ENCODE measurements around the gene SPSB2.
A peak's percentile ranks its signal among the peaks of the same experiment; 100 is the strongest.
"Not testable (repeated sequence)": the region's sequence is repeated elsewhere in the genome, so short reads cannot be mapped to it uniquely, and the experiment has no call there.

The SPSB2 gene

GRCh38 chr12:6865307-6865706 lies 7.8 kb downstream of the SPSB2 start:
- H3K9me3 ChIP-seq (ENCODE audit: control insufficient read depth, insufficient read depth, low read depth, low read length): not testable (repeated sequence)
- CTCF ChIA-PET: interaction anchor here (1.5 to 1.7 kb wide), 2 partner anchors 10 to 13 kb away, joined by 3 to 4 read pairs; no protein-coding TSS in a partner anchor

DNA sequence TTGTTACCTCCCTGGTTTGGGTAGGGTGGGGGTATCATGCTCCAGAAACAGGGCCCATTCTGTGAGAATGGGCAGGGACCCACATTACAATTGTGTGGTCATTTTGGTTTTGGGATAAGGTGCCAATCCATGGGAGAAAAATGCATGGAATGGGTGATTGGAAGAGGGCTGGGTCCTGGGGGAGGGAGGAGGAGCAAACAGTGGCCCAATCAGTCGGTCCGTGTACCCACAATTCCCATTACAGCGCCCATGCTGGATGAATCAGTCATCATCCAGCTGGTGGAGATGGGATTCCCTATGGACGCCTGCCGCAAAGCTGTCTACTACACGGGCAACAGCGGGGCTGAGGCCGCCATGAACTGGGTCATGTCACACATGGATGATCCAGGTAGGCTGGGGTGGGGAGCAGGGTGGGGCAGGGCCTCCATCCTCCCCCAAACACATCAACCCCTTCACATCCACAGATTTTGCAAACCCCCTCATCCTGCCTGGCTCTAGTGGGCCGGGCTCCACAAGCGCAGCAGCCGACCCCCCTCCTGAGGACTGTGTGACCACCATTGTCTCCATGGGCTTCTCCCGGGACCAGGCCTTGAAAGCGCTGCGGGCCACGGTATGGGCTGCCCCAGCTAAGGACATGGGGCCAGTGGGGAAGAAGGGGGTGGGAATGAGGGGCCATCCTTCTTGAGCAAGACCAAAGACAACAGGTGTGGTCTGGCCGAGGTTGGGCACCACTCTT lies 9.3 kb downstream of the SPSB2 start:
- Histone ChIP-seq H3K36me3 (ENCODE audit: control insufficient read depth in 2 of 2, insufficient read depth in 1 of 2, low read length in 2 of 2) (peaks cover 9 to 78% of the 10 kb centered on the region in 2 experiments), H3K9me3 (ENCODE audit: control insufficient read depth, insufficient read depth, low read depth, low read length) (no peaks in the 10 kb centered on the region), H3K27ac (ENCODE audit: extremely low read depth, low read depth, low read length) (no peak overlapping the region), H3K4me3 (ENCODE audit: low read depth, low read length) (no peak overlapping the region), H3K4me1 (ENCODE audit: control insufficient read depth, insufficient read depth, low read length) (peaks cover 6% of the 10 kb centered on the region)
- ChIA-PET CTCF (interaction anchor here (1.2 to 1.7 kb wide), 2 partner anchors 8 to 9 kb away, joined by 3 to 5 read pairs; no protein-coding TSS in a partner anchor), POLR2A (interaction anchor here (7.6 kb wide), 1 partner anchor 10 kb away, joined by 183 read pairs; the partner anchor contains the start of genes CDCA3 and USP5)
- TF ChIP-seq SCRT2 (tag by site-specific recombination; IDR thresholded peaks at IDR 0.05): 0 out of 2 replicates have a peak, but pooled peaks have one; percentile 32
- TF ChIP-seq PBX3 (CRISPR knock-in tag; IDR thresholded peaks at IDR 0.05): no peak

More at GRCh38 chr12:6865307-6865706, 7.8 kb downstream of the SPSB2 start:
- H3K4me1 ChIP-seq (ENCODE audit: control insufficient read depth, insufficient read depth, low read length); H3K27ac ChIP-seq (ENCODE audit: extremely low read depth, low read depth, low read length); H3K4me3 ChIP-seq (ENCODE audit: low read depth, low read length): not testable (repeated sequence)
- POLR2A ChIA-PET: interaction anchor here (1.0 to 7.6 kb wide), 4 partner anchors 8 to 112 kb away, joined by 3 to 183 read pairs (median 3); partner anchors contain the start of genes C12orf57, CDCA3, MLF2 and RNU7-1
- peak; percentile 92 for TF ChIP-seq ZNF121 (tag by site-specific recombination; IDR thresholded peaks at IDR 0.05)
- H3K36me3 ChIP-seq (ENCODE audit: control insufficient read depth in 2 of 2, insufficient read depth in 1 of 2, low read length in 2 of 2): peaks cover 13 to 79% of the 10 kb centered on the region in 2 experiments

DNA sequence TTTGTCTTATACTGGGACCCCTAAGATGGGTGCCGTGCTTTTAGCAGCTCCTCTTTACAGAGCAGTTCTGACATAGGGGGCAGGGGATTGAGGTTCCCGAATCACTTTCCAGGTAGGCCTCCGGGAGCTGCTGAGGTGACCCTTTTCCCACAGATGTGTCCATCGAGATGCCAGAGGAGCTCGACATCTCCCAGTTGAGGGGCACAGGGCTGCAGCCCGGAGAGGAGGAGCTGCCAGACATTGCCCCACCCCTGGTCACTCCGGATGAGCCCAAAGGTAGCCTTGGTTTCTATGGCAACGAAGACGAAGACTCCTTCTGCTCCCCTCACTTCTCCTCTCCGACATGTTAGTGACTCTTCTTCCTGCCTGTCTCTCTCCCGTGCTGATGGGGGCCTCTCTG lies 10.1 kb downstream of the SPSB2 start:
- peaks cover 11 to 80% of the 10 kb centered on the region in 2 experiments for H3K36me3 ChIP-seq (ENCODE audit: control insufficient read depth in 2 of 2, insufficient read depth in 1 of 2, low read length in 2 of 2)
- no peak for TF ChIP-seq ZNF148 (tag by site-specific recombination; IDR thresholded peaks at IDR 0.05; ENCODE audit: borderline replicate concordance)
- no peak for TF ChIP-seq ZNF701 (tag by site-specific recombination; IDR thresholded peaks at IDR 0.05)
- TF ChIP-seq ZBTB8A (tag by site-specific recombination; IDR thresholded peaks at IDR 0.05): no peak
- TF ChIP-seq, protein P1, sequence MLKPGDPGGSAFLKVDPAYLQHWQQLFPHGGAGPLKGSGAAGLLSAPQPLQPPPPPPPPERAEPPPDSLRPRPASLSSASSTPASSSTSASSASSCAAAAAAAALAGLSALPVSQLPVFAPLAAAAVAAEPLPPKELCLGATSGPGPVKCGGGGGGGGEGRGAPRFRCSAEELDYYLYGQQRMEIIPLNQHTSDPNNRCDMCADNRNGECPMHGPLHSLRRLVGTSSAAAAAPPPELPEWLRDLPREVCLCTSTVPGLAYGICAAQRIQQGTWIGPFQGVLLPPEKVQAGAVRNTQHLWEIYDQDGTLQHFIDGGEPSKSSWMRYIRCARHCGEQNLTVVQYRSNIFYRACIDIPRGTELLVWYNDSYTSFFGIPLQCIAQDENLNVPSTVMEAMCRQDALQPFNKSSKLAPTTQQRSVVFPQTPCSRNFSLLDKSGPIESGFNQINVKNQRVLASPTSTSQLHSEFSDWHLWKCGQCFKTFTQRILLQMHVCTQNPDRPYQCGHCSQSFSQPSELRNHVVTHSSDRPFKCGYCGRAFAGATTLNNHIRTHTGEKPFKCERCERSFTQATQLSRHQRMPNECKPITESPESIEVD (tag by site-specific recombination; IDR thresholded peaks at IDR 0.05): no peak
- TF ChIP-seq OVOL3 (tag by site-specific recombination; IDR thresholded peaks at IDR 0.05): no peak
- TF ChIP-seq ZNF426 (tag by site-specific recombination; IDR thresholded peaks at IDR 0.05): no peak
- TF ChIP-seq ZNF610 (tag by site-specific recombination; IDR thresholded peaks at IDR 0.05; ENCODE audit: borderline replicate concordance): no peak
- TF ChIP-seq ZNF791 (tag by site-specific recombination; IDR thresholded peaks at IDR 0.05): no peak
- no peak for TF ChIP-seq ZNF843 (tag by site-specific recombination; IDR thresholded peaks at IDR 0.05)
- TF ChIP-seq KLF17 (tag by site-specific recombination; IDR thresholded peaks at IDR 0.05): no peak
- TF ChIP-seq ZNF24 (tag by site-specific recombination; IDR thresholded peaks at IDR 0.05): no peak
- no peak for TF ChIP-seq ZNF48 (tag by site-specific recombination; IDR thresholded peaks at IDR 0.05)
- TF ChIP-seq, protein P2, sequence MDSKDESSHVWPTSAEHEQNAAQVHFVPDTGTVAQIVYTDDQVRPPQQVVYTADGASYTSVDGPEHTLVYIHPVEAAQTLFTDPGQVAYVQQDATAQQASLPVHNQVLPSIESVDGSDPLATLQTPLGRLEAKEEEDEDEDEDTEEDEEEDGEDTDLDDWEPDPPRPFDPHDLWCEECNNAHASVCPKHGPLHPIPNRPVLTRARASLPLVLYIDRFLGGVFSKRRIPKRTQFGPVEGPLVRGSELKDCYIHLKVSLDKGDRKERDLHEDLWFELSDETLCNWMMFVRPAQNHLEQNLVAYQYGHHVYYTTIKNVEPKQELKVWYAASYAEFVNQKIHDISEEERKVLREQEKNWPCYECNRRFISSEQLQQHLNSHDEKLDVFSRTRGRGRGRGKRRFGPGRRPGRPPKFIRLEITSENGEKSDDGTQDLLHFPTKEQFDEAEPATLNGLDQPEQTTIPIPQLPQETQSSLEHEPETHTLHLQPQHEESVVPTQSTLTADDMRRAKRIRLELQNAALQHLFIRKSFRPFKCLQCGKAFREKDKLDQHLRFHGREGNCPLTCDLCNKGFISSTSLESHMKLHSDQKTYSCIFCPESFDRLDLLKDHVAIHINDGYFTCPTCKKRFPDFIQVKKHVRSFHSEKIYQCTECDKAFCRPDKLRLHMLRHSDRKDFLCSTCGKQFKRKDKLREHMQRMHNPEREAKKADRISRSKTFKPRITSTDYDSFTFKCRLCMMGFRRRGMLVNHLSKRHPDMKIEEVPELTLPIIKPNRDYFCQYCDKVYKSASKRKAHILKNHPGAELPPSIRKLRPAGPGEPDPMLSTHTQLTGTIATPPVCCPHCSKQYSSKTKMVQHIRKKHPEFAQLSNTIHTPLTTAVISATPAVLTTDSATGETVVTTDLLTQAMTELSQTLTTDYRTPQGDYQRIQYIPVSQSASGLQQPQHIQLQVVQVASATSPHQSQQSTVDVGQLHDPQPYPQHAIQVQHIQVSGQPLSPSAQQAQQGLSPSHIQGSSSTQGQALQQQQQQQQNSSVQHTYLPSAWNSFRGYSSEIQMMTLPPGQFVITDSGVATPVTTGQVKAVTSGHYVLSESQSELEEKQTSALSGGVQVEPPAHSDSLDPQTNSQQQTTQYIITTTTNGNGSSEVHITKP (tag by site-specific recombination; IDR thresholded peaks at IDR 0.05): no peak
- no peak for TF ChIP-seq KLF8 (tag by site-specific recombination; IDR thresholded peaks at IDR 0.05)
- no peak for TF ChIP-seq MEIS1 (CRISPR knock-in tag; IDR thresholded peaks at IDR 0.05; ENCODE audit: borderline replicate concordance)
- TF ChIP-seq ZNF629 (tag by site-specific recombination; IDR thresholded peaks at IDR 0.05): no peak
- ChIA-PET CTCF (interaction anchor here (1.2 kb wide), 1 partner anchor 9 kb away, joined by 5 read pairs; no protein-coding TSS in a partner anchor), POLR2A (interaction anchor here (7.6 kb wide), 1 partner anchor 9 kb away, joined by 183 read pairs; the partner anchor contains the start of genes CDCA3 and USP5)
- peaks cover 6% of the 10 kb centered on the region for H3K4me1 ChIP-seq (ENCODE audit: control insufficient read depth, insufficient read depth, low read length)
- H3K27ac ChIP-seq (ENCODE audit: extremely low read depth, low read depth, low read length): no peak overlapping the region
- H3K9me3 ChIP-seq (ENCODE audit: control insufficient read depth, insufficient read depth, low read depth, low read length): no peaks in the 10 kb centered on the region
- no peak overlapping the region for H3K4me3 ChIP-seq (ENCODE audit: low read depth, low read length)
